GM10847 (cell line): Measurements from ENCODE around the gene ABLIM2.
A peak's percentile ranks its signal among the peaks of the same experiment; 100 is the strongest.

ENCODE experiments used
- POLR2A ChIP-seq: IDR thresholded peaks from 2 replicates; pipeline ENCODE4 v1.6.1; 2011; ENCODE audit not compliant: insufficient read length; ENCODE audit errors: extremely low read depth

Gene ABLIM2

DNA sequence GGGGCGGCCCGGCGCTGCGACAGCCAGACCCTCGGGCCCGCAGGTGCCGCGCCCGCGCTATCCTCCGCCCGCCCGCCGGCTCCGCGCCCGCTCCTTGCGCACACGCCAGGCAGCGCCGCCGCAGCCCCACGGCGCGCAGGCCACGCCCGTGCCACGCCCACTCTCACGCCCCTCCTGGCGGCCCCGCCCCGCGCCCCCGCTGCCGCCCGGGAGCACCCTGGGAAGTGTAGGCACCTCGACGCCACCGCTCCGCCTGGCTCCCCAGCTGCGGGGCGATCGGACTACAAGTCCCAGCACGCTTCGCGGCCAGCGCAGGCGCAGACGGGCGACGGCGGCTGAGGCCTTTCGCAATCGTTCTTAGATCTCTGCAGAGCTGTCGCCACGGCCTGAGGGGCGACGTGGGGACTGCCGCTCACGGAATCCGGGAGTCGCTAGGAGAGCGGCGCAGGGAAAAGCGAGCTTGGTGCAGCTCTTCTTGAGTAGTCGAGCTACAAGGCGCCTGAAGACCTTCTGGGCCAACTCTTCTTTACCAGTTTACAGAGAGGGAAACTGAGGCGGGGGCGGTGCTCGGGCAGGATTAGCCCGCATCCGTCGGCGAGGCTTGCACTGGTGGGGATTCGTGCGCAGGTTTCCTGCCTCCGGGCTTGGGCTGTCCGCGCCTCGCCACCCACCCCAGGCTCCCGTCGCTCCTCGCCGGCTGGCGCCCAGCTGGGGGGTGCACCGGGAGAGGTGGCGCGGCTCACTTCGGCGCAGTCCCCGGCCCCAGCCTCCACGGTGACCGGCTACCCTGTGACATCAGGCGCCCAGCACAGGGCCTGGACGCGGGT lies at the start of gene ABLIM2:
Gene ABLIM2 (minus strand): TSS at position 104 of the 827 bp plus-strand sequence. CDS start 124 bp downstream, outside the sequence.
- TF ChIP-seq POLR2A: peak; percentile 60

DNA sequence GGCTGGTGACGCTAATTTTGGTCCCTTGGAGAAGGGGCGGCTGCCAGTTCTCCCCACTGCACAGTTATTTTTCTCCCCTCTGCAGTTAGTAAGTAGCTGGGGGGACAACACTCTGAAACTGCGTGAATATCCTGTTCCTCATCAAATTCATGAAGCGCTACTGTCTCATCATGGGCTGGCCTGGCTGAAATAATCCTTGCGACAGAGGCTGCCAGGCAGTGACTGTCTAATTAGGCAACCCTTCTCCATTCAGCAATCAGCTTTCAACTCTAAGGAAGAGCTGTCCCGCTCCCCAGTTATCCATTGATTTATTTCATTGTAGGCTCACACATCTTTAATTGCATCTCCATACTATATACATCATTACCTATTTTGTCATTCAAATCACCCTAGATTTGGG lies 48.7 kb upstream of the ABLIM2 start:
- TF ChIP-seq POLR2A: no peak

DNA sequence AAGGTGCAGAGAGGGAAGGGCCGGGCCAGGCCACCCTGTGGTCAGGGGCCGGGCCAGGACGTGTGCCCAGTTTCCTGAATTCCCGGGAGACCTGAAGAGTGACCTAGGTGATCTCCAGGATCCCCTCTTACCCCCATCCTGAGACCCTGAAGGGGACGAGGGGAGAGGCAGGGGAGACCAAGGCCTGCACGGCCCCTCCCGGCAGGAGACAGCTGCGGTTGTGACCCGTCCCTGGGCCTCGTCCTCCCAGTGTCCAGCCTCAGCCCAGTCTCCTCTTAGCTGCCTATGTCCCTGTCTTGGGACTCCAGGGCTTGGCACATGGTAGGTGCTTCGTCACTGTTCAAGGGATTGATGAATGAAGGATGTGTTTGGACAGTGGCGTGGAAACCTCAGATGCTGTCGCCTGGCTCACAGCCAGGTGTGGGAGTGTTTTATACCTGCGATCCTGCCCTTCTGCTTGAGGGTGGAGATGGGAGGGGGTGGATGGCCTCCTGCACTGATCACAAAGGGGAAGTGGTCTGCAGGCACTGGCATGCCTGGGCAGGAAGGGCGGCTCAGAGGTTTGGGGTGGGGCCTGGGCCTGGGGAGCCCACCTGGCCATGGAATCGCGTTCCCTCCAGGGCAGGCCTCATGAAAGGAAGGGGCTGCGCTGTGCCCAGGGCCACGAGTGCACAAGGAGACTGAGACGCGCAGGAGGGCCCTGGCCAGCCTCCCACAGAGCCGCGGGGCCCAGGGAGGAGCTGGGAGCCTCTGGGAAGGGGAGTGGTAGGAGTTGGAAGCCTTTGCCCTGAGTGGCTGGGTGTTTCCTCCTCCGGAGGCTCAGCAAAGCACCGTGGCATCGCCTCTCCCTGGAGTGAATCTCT lies 47.4 kb upstream of the ABLIM2 start:
- no peak for TF ChIP-seq POLR2A

DNA sequence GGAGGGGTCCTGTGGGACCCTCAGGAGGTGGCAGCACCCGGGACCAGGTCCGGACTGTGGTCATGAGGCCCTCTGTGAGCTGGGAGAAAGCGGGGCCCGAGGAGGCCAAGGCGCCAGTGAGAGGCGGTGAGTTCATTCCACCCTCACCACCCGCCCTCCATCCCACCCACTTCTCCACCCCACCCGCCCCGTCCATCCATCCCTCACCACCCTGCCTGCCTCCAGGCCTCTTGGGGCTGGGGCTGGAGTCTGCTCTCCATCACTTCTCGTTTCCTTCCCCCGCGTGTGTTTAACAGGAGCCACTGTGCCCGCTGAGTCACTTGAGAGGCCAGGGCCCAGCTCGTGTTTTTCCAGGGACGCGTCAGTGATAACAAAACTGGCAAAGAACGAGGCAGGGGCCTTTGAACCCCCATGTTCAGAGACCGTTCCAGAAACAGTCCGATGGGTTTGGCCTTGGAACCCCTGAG lies 46.7 kb upstream of the ABLIM2 start:
- no peak for TF ChIP-seq POLR2A

DNA sequence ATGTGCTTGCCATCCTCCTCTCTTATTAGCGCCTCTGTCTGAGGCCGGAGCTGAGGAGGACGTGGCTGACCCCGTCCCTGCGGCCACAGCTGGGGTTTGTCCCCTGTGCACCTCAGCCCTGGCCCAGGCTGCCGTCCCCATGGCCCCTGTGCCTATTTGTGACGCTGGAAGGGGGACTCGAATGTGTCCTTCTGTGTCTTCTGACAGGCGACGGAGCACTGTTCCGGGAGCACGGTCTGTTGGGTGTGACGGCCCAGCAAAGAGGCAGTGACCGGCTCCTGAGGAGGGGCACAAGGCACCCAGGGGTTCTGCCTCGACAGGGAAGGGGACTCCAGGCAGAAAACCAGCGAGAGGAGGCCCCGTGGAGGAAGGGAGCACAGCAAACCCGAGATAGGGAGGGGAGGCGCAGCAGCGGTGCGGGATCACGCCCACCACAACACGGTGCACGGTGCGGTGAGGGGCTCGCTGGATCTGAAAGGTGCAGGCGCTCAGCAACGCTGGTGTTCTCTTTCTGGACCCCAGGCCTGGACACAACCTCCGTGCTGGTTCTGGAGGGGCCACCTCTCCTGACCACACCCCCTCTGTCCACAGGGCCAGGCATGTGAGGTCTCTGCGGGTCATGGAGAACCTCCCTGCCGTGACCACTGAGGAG lies 46.1 kb upstream of the ABLIM2 start:
- TF ChIP-seq POLR2A: no peak

DNA sequence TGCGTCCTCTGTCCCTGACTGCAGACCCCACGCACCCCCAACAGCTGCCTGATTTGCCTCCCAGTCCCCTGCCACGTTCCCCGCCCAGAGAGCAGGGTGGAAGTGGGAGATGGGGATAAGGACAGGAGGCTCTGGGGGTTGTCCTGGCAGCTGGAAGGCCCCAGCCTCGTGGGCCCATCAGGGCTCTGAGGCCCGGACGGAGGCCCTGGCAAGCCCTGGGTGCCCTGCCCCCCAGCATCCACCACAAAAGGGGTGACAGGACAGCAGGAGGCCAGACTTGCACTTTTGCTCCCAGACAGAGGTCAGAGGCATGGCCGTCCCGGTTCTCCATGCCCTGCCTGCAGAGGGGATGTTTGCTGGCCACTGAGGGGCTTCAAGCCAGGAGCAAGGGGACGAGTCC lies 45.2 kb upstream of the ABLIM2 start:
- TF ChIP-seq POLR2A: no peak

DNA sequence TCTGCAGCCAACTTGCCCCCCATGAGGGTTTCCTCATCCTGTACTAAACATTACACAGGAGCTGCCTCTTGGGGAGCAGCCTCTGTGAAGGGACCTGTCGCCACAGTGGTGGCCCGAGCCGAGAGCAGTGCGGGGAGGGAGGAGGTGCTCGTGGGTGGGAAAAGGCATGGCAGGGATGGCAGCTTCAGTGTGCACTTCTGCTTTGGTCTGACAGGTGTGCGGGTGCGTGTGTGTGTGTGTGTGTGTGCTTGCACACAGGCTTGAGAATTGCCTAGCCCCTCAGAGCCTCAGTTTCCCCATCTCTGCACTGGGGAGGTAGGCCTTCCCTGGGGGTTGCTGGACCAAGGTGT lies 44.4 kb upstream of the ABLIM2 start:
- no peak for TF ChIP-seq POLR2A

DNA sequence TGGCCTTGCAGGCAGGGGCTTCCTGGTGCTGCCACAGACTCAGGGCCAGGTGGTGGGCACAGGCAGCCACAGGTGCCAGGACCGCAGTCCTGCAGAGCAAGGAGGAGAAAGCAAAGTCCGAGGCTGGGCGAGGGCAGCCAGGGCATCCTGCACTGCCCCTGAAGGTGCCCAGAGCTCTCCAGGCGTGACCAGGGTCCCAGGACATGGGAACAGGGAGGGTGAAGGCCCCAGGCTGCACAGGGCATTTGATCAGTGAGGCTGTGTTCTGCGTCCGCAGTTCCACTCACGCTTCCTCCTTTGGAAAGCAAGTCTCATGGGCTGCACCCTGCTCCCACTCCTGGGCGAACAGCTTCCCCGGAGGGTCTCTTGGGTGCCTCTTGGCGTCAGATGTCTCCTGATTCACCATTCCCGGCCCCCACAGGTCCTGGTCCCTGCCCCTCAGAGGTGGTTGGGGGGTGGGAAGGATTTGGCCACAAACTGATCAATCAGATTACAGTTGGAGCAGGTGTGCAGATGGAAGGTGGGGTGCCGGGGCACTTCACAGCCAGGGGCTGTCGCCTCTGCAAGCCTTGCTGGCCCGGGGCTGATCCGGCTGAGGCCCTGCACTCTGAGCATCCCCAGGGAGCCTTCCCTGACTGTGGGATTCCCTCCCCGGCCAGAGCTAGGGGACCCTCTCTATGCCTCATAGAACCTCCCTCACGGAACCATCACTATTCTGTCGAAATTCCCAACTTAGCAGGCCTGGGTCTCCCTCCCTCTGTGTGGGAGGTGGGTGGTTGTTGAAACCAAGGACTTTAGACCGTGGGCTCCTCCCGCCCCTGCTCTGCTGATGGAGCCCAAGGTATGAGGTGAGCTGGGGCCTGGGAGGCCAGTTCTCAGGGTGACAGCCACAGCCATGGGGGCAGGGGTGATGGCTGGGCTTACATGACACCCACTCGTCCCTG lies 43.8 kb upstream of the ABLIM2 start:
- TF ChIP-seq POLR2A: no peak

DNA sequence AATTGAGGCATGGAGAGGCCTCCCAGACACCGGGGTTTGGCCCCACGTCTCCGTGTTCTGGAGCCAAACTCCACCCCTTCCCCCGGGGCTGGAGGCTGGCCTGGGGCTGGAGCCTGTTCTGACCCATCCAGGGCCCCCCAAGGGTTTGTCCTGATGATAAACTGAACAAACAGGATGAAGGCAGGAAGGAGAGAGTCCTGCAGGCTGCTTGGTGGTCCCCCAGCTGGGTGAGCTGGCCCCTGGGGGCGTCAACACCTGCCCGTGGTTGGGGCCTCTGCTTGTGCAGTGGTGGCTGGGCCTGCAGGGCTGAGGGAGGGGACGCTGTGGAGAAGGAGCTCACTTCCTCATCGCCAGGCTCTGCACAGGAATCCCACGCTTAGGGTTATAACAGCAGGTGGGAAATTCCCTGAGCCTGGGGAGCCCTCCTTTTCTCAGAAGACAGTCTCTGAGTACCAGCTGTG lies 42.7 kb upstream of the ABLIM2 start:
- no peak for TF ChIP-seq POLR2A

DNA sequence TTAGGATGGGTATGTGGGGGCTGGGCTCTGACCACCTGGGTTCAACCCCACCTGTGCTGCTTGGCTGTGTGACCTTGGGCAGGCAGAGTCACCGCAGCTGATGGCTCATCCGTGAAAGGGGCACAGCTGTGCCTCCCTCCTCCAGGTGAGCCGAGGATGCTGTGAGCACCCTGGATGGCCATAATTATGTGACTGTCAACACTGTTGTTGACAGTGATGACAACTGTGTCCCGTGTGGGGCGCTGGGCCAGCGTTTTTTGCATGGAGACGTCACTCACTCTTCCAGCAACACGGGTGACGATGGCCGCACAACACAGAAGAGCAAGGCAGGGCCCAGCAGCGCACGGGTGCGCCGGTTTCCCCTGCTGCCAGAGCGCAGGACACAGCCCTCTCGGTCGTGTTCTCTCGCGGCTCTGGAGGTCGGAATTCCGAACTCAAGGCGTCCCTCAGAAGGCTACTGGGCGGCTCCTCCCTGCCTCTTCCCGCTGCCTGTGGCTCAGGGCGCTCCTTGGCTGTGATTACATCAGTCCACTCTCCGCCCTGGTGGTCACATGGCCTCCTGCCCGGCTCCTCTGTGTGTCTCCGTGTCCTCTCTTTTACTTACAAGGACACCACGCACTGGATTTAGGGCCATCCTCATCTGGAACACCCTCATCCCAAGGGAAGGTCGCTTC lies 41.8 kb upstream of the ABLIM2 start:
- no peak for TF ChIP-seq POLR2A

DNA sequence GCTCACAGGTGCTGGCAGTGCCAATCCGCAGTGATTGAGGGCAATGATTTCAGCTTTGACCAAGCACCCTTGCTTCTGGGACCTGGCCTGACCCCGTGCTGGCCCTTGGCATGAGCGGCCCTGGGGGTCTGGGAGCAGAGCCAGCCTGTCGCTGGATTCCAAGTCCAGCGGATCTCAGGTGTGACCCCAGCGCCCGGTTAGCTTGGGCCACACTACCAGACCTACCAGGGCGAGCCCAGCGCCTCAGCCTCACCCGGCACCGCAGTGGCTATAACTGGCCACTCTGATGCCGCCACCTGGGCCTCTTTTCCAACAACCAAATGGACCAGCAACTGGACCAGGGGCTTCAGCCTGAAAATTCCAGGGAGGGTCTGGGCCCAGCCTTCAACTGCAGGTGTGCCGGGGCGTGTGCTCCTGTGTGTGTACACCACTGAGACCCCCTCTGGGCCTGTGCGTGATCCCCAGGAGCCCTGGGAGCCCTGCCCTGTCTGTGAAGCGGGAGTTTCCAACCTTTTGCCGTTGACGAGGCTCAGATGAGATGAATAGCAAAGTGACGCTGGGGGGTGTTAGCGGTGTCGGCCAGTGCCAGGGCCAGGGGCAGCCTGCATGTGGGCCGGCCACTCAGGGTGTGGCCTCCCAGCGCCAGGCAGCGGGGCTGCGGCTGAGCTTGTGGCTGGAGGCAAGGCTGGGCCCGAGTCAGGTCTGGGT lies 41.1 kb upstream of the ABLIM2 start:
- TF ChIP-seq POLR2A: no peak

DNA sequence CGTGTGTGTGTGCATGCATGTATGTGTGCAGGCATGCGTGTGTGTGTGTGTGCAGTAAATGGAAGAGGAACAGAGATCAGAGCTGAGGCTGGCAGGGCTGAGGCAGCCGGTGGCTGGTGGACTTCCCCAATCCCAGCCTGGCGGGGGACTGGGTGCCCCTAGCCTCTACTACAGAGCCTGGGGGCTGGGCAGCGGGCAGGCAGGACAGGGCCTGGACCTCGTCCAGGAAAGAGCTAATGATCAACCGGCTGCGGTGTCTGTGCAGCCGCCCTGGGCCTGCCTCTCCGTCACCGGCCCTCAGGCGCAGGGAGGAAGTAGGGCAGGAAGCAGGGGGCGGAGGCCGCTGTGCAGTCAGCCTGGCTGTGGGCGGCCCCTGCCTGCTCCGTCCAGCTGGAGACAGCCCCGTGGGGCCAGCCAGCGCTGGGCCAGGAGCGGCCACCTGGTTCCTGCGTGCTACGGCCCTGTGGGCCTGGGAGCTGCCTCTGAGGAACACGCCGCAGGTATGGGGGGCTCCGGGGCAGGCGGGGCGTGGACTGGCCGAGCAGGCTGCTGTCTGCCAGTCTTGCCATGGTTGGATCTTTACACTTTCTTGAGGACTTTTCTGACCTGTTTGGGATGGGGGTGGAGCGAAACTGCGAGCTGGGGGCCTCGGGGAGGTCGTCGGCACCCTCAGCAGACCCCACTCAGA lies 40.4 kb upstream of the ABLIM2 start, which contains the start of gene SH3TC1:
Gene SH3TC1 (plus strand): TSS at position 385 of the 688 bp plus-strand sequence. CDS start 5,905 bp downstream, outside the sequence.
- peak; percentile 51 for TF ChIP-seq POLR2A

DNA sequence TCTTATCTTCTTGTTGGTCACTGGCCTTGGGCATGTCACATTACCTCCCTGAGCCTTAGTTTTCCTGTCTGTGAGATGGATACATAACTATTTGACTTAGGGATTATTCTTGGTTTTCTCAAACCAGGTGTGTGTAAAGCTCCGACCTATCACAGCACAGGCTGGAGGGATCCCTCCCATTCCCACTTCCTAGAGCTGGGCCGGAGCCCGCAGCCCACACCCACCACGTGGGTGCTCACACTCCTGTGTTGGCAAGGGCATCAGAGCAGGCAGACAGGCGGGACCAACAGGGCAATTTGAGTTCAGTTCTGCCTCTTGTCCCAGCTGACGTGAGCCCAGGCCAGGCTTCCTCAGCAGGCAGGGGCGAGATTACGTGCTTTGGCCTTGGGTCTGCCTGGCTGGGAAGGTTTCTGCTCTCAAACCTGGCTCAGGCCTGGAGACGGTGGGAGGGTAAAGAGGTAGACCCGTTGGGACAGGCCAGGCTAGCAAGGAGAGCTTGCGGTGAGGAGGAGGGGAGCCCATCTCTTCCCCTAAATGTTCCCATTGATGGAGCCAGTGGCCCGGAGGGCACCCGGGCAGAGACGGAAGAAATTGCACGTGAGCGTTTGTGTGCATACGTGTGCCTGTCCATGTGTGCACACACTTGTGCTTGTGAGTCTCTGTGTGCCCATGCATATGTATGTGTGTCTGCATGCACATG lies 39.7 kb upstream of the ABLIM2 start:
- TF ChIP-seq POLR2A: no peak
